Skin epidermis (tissue), 12 donors: ENCODE data around the gene ANKRD36.
"Not testable (repeated sequence)": the region's sequence is repeated elsewhere in the genome, so short reads cannot be mapped to it uniquely, and the experiment has no call there.

Experiments used
- H3K27ac ChIP-seq, 21 experiments: fragments of 200-600 bp; sonication (generic) in 11 of 21; one replicate each; pipeline ENCODE4 v1.5.0; 2020; ENCODE audit warnings: mild to moderate bottlenecking in 3 of 21, inconsistent platforms in 2 of 21, moderate library complexity in 2 of 21
- H3K4me3 ChIP-seq, 7 experiments: fragments of 200-600 bp; sonication (generic) in 2 of 7; one replicate each; pipeline ENCODE4 v1.5.0; 2020; ENCODE audit warnings: inconsistent platforms in 2 of 7, mild to moderate bottlenecking in 2 of 7, moderate library complexity in 1 of 7

The ANKRD36 gene

GRCh38 chr2:97113050-97113881 lies at the start of gene ANKRD36:
Gene ANKRD36 (plus strand): TSS chr2:97113153. CDS start chr2:97113740, 587 bp downstream.
- Histone ChIP-seq H3K4me3 (peak within 1 kb of the TSS; percentile 45 to 76 (median 52)), H3K27ac (peak within 1 kb of the TSS; percentile 71 to 97 (median 91))

- H3K4me3 ChIP-seq, H3K27ac ChIP-seq: not testable (repeated sequence)
Measured at GRCh38 chr2:97066030-97066429, 46.9 kb upstream of the ANKRD36 start.

- Histone ChIP-seq H3K27ac (no peak overlapping the region), H3K4me3 (no peak overlapping the region)
Measured at GRCh38 chr2:97067279-97068004, 45.5 kb upstream of the ANKRD36 start.

GRCh38 chr2:97068074-97068473 lies 44.9 kb upstream of the ANKRD36 start:
- H3K27ac ChIP-seq: no peak overlapping the region
- no peak overlapping the region for H3K4me3 ChIP-seq

- not testable (repeated sequence) for H3K27ac ChIP-seq, H3K4me3 ChIP-seq
Measured at GRCh38 chr2:97068722-97069121, 44.2 kb upstream of the ANKRD36 start.

GRCh38 chr2:97070915-97071314 lies 42.0 kb upstream of the ANKRD36 start:
- H3K4me3 ChIP-seq, H3K27ac ChIP-seq: not testable (repeated sequence)

GRCh38 chr2:97077213-97077612 lies 35.7 kb upstream of the ANKRD36 start:
- H3K27ac ChIP-seq, H3K4me3 ChIP-seq: not testable (repeated sequence)

- not testable (repeated sequence) for H3K27ac ChIP-seq, H3K4me3 ChIP-seq
Measured at GRCh38 chr2:97080855-97081254, 32.1 kb upstream of the ANKRD36 start.

GRCh38 chr2:97082206-97082605 lies 30.7 kb upstream of the ANKRD36 start:
- H3K27ac ChIP-seq, H3K4me3 ChIP-seq: not testable (repeated sequence)

- H3K27ac ChIP-seq, H3K4me3 ChIP-seq: not testable (repeated sequence)
Measured at GRCh38 chr2:97083516-97083915, 29.4 kb upstream of the ANKRD36 start.

- H3K4me3 ChIP-seq, H3K27ac ChIP-seq: not testable (repeated sequence)
Measured at GRCh38 chr2:97085093-97085492, 27.9 kb upstream of the ANKRD36 start.

GRCh38 chr2:97088706-97089105 lies 24.2 kb upstream of the ANKRD36 start:
- not testable (repeated sequence) for H3K4me3 ChIP-seq, H3K27ac ChIP-seq

GRCh38 chr2:97092946-97093345 lies 20.0 kb upstream of the ANKRD36 start:
- not testable (repeated sequence) for H3K4me3 ChIP-seq, H3K27ac ChIP-seq

GRCh38 chr2:97093983-97094771 lies 18.8 kb upstream of the ANKRD36 start:
- not testable (repeated sequence) for H3K27ac ChIP-seq
- H3K4me3 ChIP-seq: peak overlapping the region in 6 of 7 experiments; percentile 26 to 44 (median 35)

GRCh38 chr2:97094772-97095611 lies 18.0 kb upstream of the ANKRD36 start, which contains the start of gene FAHD2B:
Gene FAHD2B (minus strand): TSS chr2:97094882. CDS start chr2:97091706, 3,176 bp downstream.
- H3K4me3 ChIP-seq: peak within 1 kb of the TSS; percentile 20 to 44 (median 33)
- peak within 1 kb of the TSS in 11 of 21 experiments; percentile 1 to 74 (median 56) for H3K27ac ChIP-seq

- peak overlapping the region in 3 of 21 experiments; percentile 54 to 74 (median 56) for H3K27ac ChIP-seq
- no peak overlapping the region for H3K4me3 ChIP-seq
Measured at GRCh38 chr2:97095661-97096060, 17.3 kb upstream of the ANKRD36 start.

GRCh38 chr2:97098786-97099372 lies 14.1 kb upstream of the ANKRD36 start:
- not testable (repeated sequence) for H3K4me3 ChIP-seq, H3K27ac ChIP-seq

- H3K27ac ChIP-seq, H3K4me3 ChIP-seq: not testable (repeated sequence)
Measured at GRCh38 chr2:97106878-97107277, 6.1 kb upstream of the ANKRD36 start.

- H3K4me3 ChIP-seq, H3K27ac ChIP-seq: not testable (repeated sequence)
Measured at GRCh38 chr2:97111246-97111645, 1.7 kb upstream of the ANKRD36 start.
